Ureter (tissue), 1 donor: ENCODE results near the gene CDKN1C. TPM values are rescaled to one million over a fixed set of nuclear protein-coding genes. Genes with fewer than 3 reads are reported as not detected.

Experiments used
- DNase-seq: peaks from one replicate; pipeline ENCODE4 v3.0.0-alpha.2; 2020; ENCODE audit warnings: low spot score
- total RNA-seq: library from RNA; stranded (reverse); gene quantifications from one replicate; pipeline ENCODE4 v1.2.4, GENCODE V29; 2023
- donor health status: DM: yes; HTN: yes; CAD: no.

The CDKN1C gene
- total RNA-seq, 1 donor from 2014 or later, result 21.5 TPM

DNA sequence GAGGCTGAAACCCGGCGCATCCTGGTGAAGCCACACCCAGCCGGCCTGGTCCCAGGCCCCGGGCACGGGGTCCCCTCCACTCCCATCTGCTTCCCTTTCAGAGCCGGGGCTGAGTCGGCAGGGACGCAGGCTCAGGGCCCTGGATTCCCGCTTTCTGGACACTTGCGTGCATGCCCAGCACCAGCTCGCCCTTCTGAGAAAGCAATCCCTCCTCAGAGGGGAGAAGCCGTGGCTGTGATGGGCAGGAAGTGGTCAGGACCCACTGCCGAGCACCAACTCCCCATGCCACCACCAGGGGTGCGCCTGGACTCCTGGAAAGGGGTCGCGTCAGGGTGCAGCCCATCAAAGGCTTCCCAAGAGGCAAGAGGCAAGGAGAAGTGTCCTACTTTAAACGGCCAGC, 15.1 kb downstream of the CDKN1C start:
- DNase-seq, result no peak

DNA sequence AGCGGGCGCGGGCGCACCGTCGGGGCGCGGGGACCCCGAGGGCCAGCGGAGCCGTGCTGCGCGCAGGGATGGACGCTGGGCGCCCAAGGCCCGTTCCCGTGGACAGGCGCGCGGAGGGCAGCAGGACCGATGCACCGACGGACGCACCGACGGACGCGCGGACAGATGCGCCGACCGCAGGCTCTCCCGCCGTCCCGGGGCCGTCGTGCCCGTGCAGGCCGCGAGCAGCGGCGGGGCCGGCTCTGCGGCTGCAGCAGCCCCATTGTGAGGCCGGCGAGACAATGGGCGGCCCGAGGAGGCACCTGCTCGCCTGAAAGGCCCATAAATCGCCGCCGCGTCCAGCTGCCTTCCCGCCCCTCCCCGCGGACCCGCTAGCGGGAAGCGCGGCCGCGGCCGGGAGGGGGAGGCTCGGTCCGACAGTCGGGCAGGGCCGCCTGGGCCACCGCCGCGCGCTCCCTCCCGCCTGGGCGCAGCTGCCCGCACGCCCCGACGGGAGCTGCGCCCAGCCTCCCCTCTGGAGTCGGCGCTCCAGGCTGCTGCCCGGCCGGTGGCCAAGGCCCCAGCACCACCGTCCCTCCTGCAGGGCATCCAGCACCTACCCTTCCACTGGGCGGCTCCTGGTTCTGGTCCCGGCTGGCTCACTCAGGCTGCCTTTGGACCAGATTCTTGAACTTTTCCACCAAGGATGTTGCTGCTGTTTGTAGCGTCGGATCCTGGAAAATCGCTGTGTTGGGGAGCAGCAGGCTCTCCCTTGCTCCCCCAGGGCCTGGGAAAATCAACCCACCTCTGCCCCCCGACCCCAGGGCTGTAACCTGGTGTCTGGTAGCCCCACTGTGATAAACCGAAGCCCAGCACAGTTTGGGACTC, 15.8 kb downstream of the CDKN1C start:
- no peak for DNase-seq

DNA sequence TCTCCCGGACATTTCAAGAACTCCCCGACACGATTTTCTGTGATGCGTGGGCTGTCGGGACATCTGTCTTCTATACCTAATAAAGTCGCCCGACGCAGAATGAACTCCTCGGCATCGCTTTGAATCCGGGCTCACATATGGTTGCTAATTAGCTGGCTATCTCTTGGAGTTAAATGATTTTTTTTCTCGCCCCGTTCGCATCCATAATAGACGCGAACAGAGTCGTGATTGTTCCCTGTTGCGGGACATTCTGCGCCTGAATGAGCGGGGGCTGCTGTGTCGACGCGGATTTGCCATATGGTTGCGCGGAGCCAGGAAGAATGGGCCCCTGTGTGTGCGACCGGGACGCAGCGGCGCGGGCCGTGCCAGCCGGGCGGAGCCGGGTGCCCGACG, 16.4 kb downstream of the CDKN1C start:
- no peak for DNase-seq

DNA sequence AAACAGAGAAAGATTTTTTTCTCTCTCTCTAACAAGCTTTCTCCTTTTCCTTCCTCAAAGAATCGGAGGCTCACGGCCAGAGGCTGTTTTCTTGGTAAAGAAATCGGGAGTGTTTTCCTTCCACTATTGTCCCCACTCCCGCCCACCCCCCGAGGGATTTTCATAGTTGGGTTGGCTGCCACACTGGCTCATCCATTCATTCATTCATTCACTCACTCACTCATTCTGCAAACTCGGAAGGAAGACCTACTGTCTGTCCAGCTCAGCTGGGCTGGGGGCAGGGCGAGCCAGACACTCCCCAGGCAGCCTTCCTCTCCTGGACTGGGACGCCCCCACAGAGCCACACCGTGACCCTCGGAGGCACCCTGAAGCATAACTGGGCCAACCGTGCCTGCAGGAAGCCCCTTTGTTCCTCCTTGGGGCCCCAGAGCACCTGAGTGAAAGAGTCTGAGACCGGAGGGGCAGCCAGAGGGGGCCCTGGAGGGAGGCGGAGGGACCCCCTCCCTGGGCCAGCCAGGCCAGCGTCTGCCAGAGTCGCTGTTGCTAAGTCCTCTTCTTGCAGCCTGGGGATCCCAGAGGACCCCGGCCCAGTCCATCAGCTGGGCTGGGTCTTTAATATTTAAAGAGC, 17.0 kb downstream of the CDKN1C start:
- no peak for DNase-seq

DNA sequence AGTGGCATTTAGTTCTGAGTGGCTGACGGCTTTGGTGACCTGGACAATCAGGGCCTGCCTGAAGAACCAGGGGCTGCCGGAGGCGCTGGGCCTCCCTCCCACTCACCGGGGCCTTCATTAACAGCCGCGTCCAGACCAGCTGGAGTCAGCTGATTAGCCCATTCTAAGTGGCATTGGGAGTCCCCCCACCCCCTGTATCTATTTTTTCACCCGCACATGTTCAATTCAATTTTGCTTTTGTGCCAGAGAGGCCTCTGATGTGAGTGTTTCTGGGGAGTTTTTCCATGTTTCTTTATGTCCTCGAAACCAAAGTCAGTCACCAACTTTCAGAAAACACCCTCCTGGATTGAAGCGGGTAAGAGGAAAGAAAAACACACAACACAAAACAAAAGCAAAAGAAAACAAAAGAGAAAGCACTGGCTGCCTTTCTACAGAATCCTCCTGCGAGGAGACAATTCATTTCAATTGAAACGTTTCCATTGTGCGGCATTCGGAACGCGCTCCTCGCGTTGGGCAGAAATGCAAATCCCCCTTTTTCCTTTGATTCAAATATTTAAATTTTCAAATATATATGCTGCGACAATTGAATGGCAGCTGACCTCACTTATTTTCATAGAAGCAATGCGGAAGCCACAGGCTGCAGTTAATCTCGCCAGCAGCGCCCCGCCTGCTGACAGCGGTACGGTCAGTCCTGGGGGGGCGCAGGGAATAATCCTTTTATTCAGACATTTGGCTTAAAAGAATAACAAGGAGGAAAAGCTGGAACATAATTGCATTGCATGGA, 17.7 kb downstream of the CDKN1C start:
- DNase-seq, result no peak

DNA sequence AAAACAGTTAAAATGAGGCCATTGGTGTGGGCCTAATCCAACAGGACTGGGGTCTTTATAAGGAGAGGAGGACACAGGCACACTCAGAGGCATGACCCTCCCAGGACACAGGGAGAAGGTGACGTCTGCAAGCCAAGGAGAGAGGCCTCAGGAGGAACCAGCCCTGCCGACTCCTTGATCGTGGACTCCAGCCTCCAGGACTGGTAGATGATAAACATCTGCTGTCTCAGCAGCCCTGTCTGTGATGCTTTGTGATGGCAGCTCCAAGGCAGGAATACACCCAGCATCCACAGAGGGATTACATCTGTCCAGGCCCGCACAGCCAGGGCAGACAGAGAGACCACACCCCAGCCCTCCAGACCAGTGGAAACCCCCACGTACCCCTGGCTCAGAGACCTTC, 18.4 kb downstream of the CDKN1C start:
- DNase-seq, result no peak

DNA sequence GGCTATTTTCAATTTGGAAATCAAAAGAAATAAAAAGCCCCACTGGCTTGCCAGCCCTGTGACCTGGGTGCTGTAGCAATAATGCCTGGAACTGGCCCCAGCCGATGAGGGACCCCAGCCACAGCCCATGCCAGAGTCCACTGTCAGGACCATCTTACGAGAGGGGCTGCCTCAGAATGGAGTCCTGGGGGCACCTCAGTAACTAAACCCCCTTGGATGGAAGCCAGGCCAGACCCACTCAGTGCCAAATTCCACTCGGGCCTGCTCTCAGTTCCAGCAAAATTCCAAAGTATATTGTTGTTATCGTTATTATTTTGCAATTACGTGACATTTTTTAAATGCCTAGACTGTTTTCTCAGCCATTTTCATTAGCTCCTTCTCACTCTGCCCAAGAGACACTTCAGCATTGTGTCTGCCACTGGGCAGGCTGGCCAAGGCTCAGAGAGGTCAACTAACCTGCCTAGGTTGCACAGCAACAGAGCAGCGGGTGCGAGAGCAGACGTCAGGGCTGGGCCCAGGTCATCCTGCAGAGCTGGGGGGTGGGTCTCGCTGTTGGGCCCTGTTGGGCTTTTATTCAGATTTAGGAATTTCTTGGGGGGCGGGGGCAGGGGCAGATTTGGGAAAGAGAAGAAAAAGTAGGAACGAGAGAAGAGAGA, 19.5 kb downstream of the CDKN1C start:
- DNase-seq, result no peak

DNA sequence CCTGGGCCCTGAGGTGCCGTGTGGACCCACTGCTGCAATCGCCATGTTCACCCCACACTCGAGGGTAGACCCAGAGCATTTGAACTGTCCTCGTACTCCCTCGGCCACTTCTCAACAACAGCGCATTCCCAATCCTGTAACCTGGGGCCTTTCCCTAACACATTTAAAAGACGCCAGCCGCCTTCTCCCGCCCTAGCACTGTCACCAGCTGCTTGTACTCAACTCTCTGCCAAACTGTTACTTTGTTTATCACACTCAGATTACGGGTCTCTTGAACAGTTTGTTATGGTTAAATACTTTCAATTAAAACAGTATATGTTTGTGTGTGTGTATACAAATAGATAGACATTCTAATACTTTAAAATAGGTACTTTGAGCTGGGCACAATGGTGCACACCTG, 20.7 kb downstream of the CDKN1C start:
- no peak for DNase-seq

DNA sequence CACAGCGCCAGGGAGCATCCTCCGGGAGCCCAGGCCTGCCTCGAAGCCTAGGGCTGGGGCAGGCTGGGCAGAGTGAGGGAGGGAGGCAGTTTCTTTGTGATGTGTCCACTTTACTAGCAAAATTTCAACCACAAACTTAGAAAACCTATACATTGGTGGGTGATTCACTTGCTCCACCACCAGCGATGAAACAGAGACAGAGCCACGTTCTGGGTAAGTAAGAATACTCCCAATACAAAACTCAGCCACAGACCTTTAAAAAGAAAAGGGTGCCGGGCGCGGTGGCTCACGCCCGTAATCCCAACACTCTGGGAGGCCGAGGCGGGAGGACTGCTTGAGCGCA, 22.3 kb downstream of the CDKN1C start:
- DNase-seq, result no peak

DNA sequence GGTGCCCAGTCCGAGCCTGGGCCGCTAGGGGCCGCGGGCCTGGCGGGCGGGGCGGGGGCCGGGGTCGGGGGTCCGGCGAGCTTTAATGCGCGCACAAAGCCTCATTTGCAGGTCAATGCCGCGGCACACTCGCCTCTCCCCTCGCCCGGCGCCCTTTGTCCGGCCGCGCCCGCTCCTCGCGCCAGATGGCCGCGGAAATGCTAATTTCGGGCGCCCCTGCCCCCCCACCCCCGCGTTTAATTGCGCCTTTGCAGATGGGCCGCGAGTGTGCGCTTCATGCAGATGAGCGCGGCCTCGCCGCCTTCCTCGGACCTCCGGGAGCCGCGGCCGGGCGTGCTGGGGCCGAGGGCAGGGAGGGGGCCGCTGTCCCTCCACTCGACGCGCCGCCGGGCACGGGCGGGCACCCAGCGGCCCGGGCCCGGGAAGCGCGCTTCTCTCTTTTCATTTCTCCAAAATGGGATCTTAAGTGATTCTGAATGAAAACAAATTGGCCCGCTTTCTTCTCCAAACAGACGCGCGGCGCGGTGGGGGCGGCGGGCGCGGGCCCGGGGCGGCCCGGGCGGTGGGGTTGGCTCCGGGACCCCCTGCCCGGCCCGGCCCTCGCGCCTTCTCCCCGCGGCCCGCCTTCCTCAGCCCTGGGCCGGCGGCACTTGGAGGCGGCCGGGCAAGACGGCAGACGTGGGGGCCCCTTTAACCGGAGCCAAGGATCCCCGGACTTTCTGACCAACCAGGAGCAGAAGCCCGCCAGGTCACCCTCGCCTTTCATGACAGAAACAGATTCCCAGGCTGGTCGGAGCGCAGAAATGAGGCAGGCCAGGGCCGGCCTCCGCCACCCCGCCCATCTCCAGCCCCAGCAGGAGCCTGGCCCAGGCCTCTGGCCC, 22.9 kb downstream of the CDKN1C start:
- DNase-seq, result no peak

DNA sequence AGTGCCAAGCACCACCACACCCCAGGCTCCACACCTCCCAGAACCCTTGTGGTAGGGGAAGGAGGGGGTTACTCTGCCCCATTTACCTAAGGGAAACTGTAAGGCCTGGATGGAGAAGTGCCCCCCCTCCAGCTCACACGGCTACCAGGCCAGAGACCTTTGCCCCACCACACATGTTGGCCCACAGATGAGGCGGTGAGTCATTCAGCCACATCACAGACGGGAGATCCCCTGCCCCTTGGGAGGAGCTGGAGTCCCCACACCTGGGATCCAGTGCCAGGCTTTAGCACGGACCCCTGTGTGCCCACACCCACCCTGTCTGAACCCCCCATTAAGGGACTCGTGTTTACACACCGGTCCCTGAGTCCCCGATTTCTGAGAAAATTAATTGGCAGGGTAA, 24.9 kb downstream of the CDKN1C start:
- DNase-seq, result no peak

DNA sequence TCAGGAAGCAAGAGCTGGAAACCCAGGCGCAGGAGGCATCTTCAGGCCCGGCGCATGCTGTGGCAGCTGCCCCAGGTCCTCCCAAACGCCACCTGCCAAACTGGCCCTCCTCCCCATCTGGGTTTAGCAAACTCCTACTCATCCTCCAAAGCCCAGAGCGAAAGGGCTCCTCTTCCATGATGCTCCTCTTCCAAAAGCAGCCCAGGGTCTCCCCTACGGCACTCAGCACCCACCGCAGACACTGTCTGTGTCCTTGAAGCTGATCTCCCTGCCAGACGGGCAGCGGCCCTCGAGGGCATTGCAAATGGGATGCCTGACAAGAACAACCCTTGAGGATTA, 25.9 kb downstream of the CDKN1C start:
- no peak for DNase-seq

DNA sequence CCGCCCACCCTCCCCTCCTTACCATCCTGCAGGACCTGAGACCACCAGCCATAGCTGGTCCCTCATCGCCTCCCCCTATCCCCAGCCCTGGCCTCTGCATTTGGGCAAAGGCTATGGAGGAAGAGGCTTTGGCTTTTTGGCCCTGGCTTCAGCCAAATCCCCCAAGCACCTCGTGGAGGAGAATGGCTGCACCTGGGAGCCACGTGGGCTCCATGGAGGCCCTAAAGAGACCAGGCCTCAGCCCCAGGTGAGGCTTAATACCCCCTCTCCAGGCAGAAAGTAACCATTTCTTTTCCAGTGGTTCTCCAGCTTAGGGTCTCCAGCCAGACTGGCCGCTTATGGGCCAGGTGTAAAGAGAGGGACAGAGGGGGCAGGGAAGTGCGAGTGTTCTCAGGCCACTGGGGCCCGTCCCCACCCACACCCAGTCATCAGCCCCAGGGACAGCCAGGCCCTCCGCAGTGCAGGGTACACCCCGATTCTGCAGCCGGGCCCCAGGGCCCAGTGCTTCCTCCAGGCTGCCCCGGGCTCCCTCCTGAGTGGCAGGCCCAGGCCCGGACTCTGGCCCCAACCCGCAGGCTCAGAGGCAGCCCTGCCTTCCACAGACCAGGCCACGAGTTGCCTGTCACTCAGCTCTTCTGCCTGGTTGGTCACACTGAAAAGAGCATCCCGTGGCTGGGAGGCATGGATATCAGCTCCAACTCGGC, 26.4 kb downstream of the CDKN1C start:
- DNase-seq, result no peak

DNA sequence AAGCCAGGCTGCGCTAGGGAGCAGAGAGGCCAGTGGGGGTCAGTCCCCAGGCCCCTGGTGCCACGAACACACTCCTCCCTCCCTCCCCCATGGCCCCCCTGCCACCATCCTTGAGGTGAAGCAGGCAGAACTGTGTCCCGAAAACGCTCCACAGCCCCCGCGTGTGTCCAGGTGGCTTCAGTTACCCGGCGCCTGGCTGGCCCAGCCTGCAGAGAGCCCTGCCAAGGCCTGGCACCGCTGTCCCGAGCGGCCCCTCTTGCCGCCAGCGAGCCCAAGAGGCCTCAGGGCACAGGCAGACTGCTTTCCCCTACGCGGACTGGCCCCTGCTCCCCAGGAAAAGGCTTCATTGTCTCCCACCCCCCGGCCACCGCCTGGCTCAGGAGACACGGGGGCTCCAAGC, 27.7 kb downstream of the CDKN1C start:
- DNase-seq, result no peak

DNA sequence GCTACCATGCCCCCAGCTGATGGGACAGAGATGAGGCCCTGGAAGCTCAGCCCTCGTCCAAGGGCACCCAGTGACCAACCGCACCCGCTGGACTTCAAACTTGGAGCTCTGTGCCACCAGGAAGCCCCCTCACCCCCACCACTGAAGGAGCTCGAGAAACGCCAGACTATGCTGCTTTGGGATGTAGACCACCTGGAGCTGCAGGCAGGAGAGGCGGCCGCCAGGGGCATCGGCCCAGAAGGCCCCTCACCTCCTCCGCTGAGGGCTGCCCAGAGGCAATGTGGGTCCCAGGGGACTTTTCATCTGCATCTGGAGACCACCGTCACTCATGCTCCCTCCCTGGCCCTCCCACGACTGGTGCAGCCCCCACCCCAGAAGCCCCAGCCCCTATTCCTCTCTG, 28.3 kb downstream of the CDKN1C start:
- DNase-seq, result no peak

DNA sequence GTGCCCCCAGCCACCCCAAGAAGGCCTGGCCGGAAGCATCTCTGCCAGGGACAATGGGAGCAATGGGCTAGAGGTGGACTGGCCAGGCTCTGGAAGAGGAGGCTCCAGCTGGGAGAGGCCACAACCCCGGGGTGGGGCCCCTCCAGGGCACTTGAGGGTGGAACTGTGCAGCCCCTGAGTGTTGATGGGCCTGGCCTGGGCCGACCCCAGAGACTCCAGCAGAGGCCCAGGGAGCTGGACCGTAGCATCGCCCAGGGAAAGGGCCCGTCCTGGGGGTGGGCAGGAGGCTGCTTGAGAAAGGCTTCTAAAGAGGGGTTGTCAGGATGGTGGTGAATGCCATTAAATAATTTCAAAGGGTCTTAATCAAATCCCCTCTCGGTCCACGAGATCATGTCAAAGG, 30.4 kb downstream of the CDKN1C start:
- no peak for DNase-seq

DNA sequence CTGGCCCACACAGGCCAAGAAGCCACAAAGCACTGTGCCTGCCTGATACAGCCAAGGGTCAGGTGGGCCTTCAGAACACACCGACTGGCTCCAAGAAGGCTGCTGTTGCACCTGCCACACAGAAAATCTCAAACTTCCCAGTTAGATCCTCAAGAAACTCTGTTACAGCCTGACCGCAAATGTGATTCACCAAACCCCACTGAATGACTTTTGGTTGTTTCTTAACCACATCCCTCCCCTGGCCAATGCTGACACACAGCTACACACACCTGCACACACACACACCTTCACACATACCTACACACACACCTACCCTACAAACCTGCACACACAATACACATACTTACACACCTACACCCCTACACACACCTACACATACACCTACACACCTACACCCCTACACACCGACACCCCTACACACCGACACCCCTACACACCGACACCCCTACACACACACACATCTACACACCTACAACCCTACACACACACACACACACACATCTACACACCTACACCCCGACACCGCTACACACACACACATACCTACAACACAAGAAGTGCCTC, 31.5 kb downstream of the CDKN1C start:
- no peak for DNase-seq

DNA sequence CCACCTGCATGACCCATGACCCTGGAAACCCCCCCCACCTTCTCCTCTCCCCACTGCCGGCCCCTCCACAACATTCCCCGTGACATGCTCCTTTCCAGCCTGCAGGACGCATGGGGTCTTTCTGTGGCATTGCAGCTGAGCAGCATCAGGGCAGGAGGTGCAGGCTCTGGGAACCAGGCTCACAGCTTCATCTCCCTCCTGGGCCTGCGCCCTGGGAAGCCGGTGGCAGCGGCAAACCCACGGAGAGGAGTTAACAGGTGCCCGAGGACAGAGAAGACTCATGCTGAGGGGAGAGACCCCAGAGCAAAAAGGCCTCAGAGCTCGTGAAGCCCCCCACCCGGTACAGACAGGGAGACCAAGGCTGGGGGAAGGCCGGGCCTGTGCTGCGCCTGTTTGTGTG, 32.2 kb downstream of the CDKN1C start:
- DNase-seq, result no peak

DNA sequence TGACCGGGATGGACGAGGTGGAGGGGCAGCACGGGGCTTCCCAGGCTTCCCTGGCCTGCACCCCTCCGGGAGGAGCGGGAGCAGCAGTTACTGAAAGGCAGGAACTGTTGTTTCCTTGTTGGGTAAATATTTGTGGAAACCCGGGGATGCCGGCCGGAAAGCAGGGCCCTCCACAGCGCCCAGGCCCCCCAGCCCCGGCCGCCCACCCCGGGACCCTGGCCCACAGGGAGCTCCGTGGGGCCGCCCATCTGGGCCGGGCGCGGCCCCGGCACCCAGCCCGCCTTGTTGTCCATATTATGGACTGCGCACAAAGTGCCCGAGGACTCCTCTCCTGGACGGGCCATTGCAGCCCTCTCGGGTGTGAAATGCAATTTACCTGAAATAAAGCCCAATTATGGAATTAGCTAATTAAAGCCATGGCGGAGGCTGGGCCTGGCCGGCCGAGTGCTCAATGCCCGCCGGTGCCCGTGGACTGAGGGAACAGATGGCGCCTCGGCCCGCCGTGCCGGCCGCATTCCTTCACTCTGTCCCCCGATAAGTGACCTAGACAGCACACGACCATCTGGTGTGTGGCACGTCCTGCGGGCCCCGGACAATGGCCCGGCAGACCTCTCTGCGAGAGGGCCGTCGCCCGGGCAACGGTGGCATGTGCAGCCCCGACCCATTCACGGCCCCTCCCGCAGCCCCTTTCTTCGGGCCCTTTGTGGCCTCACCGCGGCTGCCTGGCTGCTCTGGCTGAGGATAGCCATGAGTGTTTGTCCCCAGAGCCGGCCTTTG, 35.4 kb downstream of the CDKN1C start:
- no peak for DNase-seq

DNA sequence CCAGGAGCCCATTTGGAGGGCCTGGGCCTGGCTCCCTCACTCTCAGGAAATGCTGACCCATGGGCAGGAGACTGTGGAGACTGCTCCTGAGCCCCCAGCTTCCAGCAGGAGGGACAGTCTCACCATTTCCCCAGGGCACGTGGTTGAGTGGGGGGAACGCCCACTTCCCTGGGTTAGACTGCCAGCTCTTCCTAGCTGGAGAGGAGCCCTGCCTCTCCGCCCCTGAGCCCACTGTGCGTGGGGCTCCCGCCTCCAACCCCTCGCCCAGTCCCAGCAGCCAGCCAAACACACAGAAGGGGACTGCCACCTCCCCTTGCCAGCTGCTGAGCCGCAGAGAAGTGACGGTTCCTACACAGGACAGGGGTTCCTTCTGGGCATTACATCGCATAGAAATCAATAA, 37.1 kb downstream of the CDKN1C start:
- DNase-seq, result no peak
